Right atrium auricular region (tissue), 2 donors: ENCODE data around the gene ENOPH1. TPM values are rescaled to one million over a fixed set of nuclear protein-coding genes. Genes with fewer than 3 reads are reported as not detected.
A peak's percentile ranks its signal among the peaks of the same experiment; 100 is the strongest.

Experiments
- DNase-seq: peaks from one replicate; pipeline ENCODE4 v3.0.0-alpha.2; 2019; ENCODE audit warnings: low spot score
- H3K27ac ChIP-seq, 2 donors: fragments of 200-600 bp; sonication (generic); 1 replicate in 1 of 2; 2 replicates in 1 of 2; pipeline ENCODE4 v1.5.1; 2016 to 2019
- H3K27me3 ChIP-seq, 2 donors: fragments of 200-600 bp; sonication (generic); one replicate each; pipeline versions ENCODE4 v1.5.1 to v1.6.0; 2017 to 2019
- H3K36me3 ChIP-seq: fragments of 200-600 bp; sonication (generic); one replicate; pipeline ENCODE4 v1.5.1; 2016
- H3K4me1 ChIP-seq, 2 donors: fragments of 200-600 bp; sonication (generic); one replicate each; pipeline versions ENCODE4 v1.5.1 to v1.6.0; 2017 to 2019
- H3K4me3 ChIP-seq, 2 donors: fragments of 200-600 bp; sonication (generic); 1 replicate in 1 of 2; 2 replicates in 1 of 2; pipeline ENCODE4 v1.5.1; 2017 to 2019; ENCODE audit warnings: mild to moderate bottlenecking in 1 of 2, moderate library complexity in 1 of 2
- H3K9me3 ChIP-seq, 2 donors: fragments of 200-600 bp; sonication (generic); one replicate each; pipeline ENCODE4 v1.5.1; 2019
- CTCF ChIP-seq, 2 donors: fragments of 200-600 bp; sonication (generic); IDR thresholded peaks; one replicate each; pipeline ENCODE4 v1.5.1; 2019; ENCODE audit warnings: antibody characterized with exemption in 2 of 2
- total RNA-seq, 2 donors: library from RNA; depleted of rRNA; stranded (reverse); fragments of >200 nt; gene quantifications; one replicate each; pipeline ENCODE4 v1.1.0, GENCODE V29; 2016

ENOPH1 gene
- total RNA-seq, 2 donors from 2014 or later = 15.0 to 16.6 TPM

GRCh38 chr4:82450966-82451755 is 20.8 kb downstream of the ENOPH1 start:
- DNase-seq = no peak
- Histone ChIP-seq H3K27me3 (no peaks in the 10 kb centered on the region), H3K4me3 (no peak overlapping the region), H3K9me3 (no peaks in the 10 kb centered on the region), H3K36me3 (peaks cover 47% of the 10 kb centered on the region), H3K27ac (no peak overlapping the region), H3K4me1 (no peaks in the 10 kb centered on the region)
- no peak for TF ChIP-seq CTCF (IDR thresholded peaks at IDR 0.05)

GRCh38 chr4:82452026-82452425 is 21.6 kb downstream of the ENOPH1 start:
- TF ChIP-seq CTCF (IDR thresholded peaks at IDR 0.05) = no peak
- H3K9me3 ChIP-seq = no peaks in the 10 kb centered on the region
- no peak overlapping the region for H3K27ac ChIP-seq
- H3K36me3 ChIP-seq = peaks cover 55% of the 10 kb centered on the region
- no peaks in the 10 kb centered on the region for H3K27me3 ChIP-seq
- no peak for DNase-seq
- H3K4me1 ChIP-seq = no peaks in the 10 kb centered on the region
- no peak overlapping the region for H3K4me3 ChIP-seq

- Histone ChIP-seq H3K36me3 (peaks cover 46% of the 10 kb centered on the region), H3K27ac (no peak overlapping the region), H3K27me3 (no peaks in the 10 kb centered on the region), H3K4me1 (peaks cover 0 to under 1% of the 10 kb centered on the region in 2 donors), H3K9me3 (no peaks in the 10 kb centered on the region), H3K4me3 (no peak overlapping the region)
- no peak for DNase-seq
- no peak for TF ChIP-seq CTCF (IDR thresholded peaks at IDR 0.05)
Observed at GRCh38 chr4:82457266-82457665, 26.9 kb downstream of the ENOPH1 start.

- peaks cover 0 to 7% of the 10 kb centered on the region in 2 donors for H3K4me1 ChIP-seq
- no peak for DNase-seq
- no peak overlapping the region for H3K4me3 ChIP-seq
- no peaks in the 10 kb centered on the region for H3K9me3 ChIP-seq
- no peaks in the 10 kb centered on the region for H3K27me3 ChIP-seq
- TF ChIP-seq CTCF (IDR thresholded peaks at IDR 0.05) = no peak
- no peak overlapping the region for H3K27ac ChIP-seq
- H3K36me3 ChIP-seq = peaks cover 38% of the 10 kb centered on the region
Observed at GRCh38 chr4:82458729-82459128, 28.3 kb downstream of the ENOPH1 start.

- Histone ChIP-seq H3K27me3 (no peaks in the 10 kb centered on the region), H3K4me3 (no peak overlapping the region), H3K36me3 (peaks cover 23% of the 10 kb centered on the region), H3K4me1 (peaks cover 0 to 7% of the 10 kb centered on the region in 2 donors), H3K27ac (no peak overlapping the region), H3K9me3 (no peaks in the 10 kb centered on the region)
- no peak for DNase-seq
- TF ChIP-seq CTCF (IDR thresholded peaks at IDR 0.05) = no peak
Observed at GRCh38 chr4:82461710-82462109, 31.3 kb downstream of the ENOPH1 start.

GRCh38 chr4:82462415-82462831 is 32.0 kb downstream of the ENOPH1 start:
- peaks cover 0 to 7% of the 10 kb centered on the region in 2 donors for H3K4me1 ChIP-seq
- no peaks in the 10 kb centered on the region for H3K9me3 ChIP-seq
- H3K36me3 ChIP-seq = peaks cover 16% of the 10 kb centered on the region
- peak; percentile 85 to 95 for TF ChIP-seq CTCF (IDR thresholded peaks at IDR 0.05)
- no peak overlapping the region for H3K27ac ChIP-seq
- H3K4me3 ChIP-seq = no peak overlapping the region
- peak; percentile 97 for DNase-seq
- H3K27me3 ChIP-seq = no peaks in the 10 kb centered on the region
